PC-3 (cell line): ENCODE measurements around the gene CCSER2. TPM values are rescaled to one million over a fixed set of nuclear protein-coding genes. Genes with fewer than 3 reads are reported as not detected.

Experiments used
- ATAC-seq: fragments of 200-7000 bp; cut with Tn5 transposase; 2 replicates; pipeline ENCODE4 v1.9.1; 2020; ENCODE audit warnings: mild to moderate bottlenecking, moderate library complexity
- BruUV-seq: library from RNA; stranded (reverse); fragments of 400-500 nt; replicated peaks from 2 replicates; lab custom pipeline; 2021; lab: Mats Ljungman, UMichigan
- CTCF ChIA-PET: fragments of 300-600 bp; sonication (Branson Sonifier 250); formaldehyde crosslinking; loops from one replicate; lab custom pipeline; 2022; ENCODE audit warnings: antibody characterized with exemption; lab: Charles Lee
- POLR2A ChIA-PET: fragments of 300-600 bp; sonication (Branson Sonifier 250); formaldehyde crosslinking; loops from one replicate; lab custom pipeline; 2022; ENCODE audit warnings: antibody characterized with exemption; ENCODE audit not compliant: unreplicated experiment; lab: Charles Lee
- DNase-seq: peaks from one replicate; pipeline ENCODE4 v3.0.0-alpha.2; 2015
- H2AFZ ChIP-seq: fragments of 300-600 bp; sonication (generic); 2 replicates; pipeline ENCODE4 v1.6.0; 2016; ENCODE audit warnings: antibody characterized with exemption, low read length
- H3F3A ChIP-seq: fragments of 300-600 bp; sonication (generic); one replicate; pipeline ENCODE4 v1.6.0; 2017; ENCODE audit warnings: antibody characterized with exemption, low read length, control low read depth, mild to moderate bottlenecking; ENCODE audit not compliant: unreplicated experiment
- H3K27ac ChIP-seq: fragments of 300-600 bp; sonication (generic); 2 replicates; pipeline ENCODE4 v1.5.1; 2016; ENCODE audit warnings: mild to moderate bottlenecking, low read length
- H3K27me3 ChIP-seq: fragments of 300-600 bp; sonication (generic); 2 replicates; pipeline ENCODE4 v1.6.1; 2016; ENCODE audit warnings: low read length, mixed read lengths
- H3K36me3 ChIP-seq: fragments of 300-600 bp; sonication (generic); 2 replicates; pipeline ENCODE4 v1.6.1; 2016; ENCODE audit warnings: low read depth, mixed run types, low read length, mixed read lengths
- H3K4me1 ChIP-seq: fragments of 300-600 bp; sonication (generic); 2 replicates; pipeline ENCODE4 v1.5.1; 2016; ENCODE audit warnings: low read length; ENCODE audit not compliant: insufficient read depth
- H3K4me2 ChIP-seq: fragments of 300-600 bp; sonication (generic); 2 replicates; pipeline ENCODE4 v1.6.0; 2016; ENCODE audit warnings: low read length
- H3K4me3 ChIP-seq: fragments of 300-600 bp; sonication (generic); 2 replicates; pipeline ENCODE4 v1.5.1; 2016; ENCODE audit warnings: mild to moderate bottlenecking, low read length, mixed read lengths
- H3K79me2 ChIP-seq: fragments of 300-600 bp; sonication (generic); 2 replicates; pipeline ENCODE4 v1.6.1; 2017; ENCODE audit warnings: low read length, mixed read lengths
- H3K9ac ChIP-seq: fragments of 300-600 bp; sonication (generic); 2 replicates; pipeline ENCODE4 v1.6.0; 2016; ENCODE audit warnings: mild to moderate bottlenecking, low read length
- H3K9me2 ChIP-seq: fragments of 300-600 bp; sonication (generic); replicated peaks from 2 replicates; pipeline ENCODE4 v1.6.1; 2016; ENCODE audit warnings: mixed run types, low read length, mixed read lengths
- H3K9me3 ChIP-seq: fragments of 300-600 bp; sonication (generic); 2 replicates; pipeline ENCODE4 v1.6.1; 2016; ENCODE audit warnings: low read length, mixed read lengths
- H4K20me1 ChIP-seq: fragments of 300-600 bp; sonication (generic); 2 replicates; pipeline ENCODE4 v1.6.1; 2016; ENCODE audit warnings: low read length, mixed read lengths
- CTCF ChIP-seq: fragments of 300-600 bp; sonication (generic); conservative IDR thresholded peaks from 2 replicates; pipeline ENCODE4 v1.5.1; 2017; ENCODE audit warnings: antibody characterized with exemption, low read depth, mild to moderate bottlenecking, low read length
- EZH2 ChIP-seq: fragments of 300-600 bp; sonication (generic); IDR thresholded peaks from one replicate; pipeline ENCODE4 v1.6.1; 2017; ENCODE audit warnings: antibody characterized with exemption, mild to moderate bottlenecking, low read length; ENCODE audit not compliant: unreplicated experiment
- EZH2phosphoT487 ChIP-seq: fragments of 300-600 bp; sonication (generic); IDR thresholded peaks from 2 replicates; pipeline ENCODE4 v1.6.1; 2018; ENCODE audit warnings: mild to moderate bottlenecking, antibody characterized with exemption, low read length, borderline replicate concordance
- intact Hi-C: fragments of 100-400 bp; cut with micrococcal nuclease; formaldehyde crosslinking; loops from 2 replicates; pipeline ENCODE4 v1.9.0; 2023
- total RNA-seq: library from RNA; depleted of rRNA; stranded (reverse); fragments of >200 nt; gene quantifications from 2 replicates; pipeline ENCODE4 v1.2.3, GENCODE V29; 2014

The CCSER2 gene
- total RNA-seq, 1 experiment from 2014 or later: 10.2 TPM

GRCh38 chr10:84415539-84416244, 87.3 kb downstream of the CCSER2 start:
- no TSS peak for BruUV-seq
- no peak overlapping the region for H3K4me2 ChIP-seq
- no peak overlapping the region for H2AFZ ChIP-seq
- H3F3A ChIP-seq: no peaks in the 10 kb centered on the region
- H4K20me1 ChIP-seq: no peaks in the 10 kb centered on the region
- POLR2A ChIA-PET: no interaction called here
- H3K4me1 ChIP-seq: no peaks in the 10 kb centered on the region
- CTCF ChIA-PET: no interaction called here
- no peak overlapping the region for H3K27ac ChIP-seq
- H3K27me3 ChIP-seq: no peaks in the 10 kb centered on the region
- no peak for TF ChIP-seq CTCF
- TF ChIP-seq EZH2phosphoT487: no peak
- no peak for TF ChIP-seq EZH2
- intact Hi-C loops: no loop called here
- H3K9me3 ChIP-seq: no peaks in the 10 kb centered on the region
- DNase-seq (peak; percentile 4), ATAC-seq (no peak)
- no peaks in the 10 kb centered on the region for H3K9me2 ChIP-seq
- no peak overlapping the region for H3K9ac ChIP-seq
- H3K36me3 ChIP-seq: no peaks in the 10 kb centered on the region
- no peak overlapping the region for H3K4me3 ChIP-seq
- no peaks in the 10 kb centered on the region for H3K79me2 ChIP-seq

- Histone ChIP-seq H2AFZ (no peak overlapping the region), H3K36me3 (no peaks in the 10 kb centered on the region; the same call in 1 of the 2 replicates), H3K4me2 (no peak overlapping the region), H3K9ac (no peak overlapping the region), H3K27me3 (no peaks in the 10 kb centered on the region), H3K79me2 (no peaks in the 10 kb centered on the region), H3K4me1 (no peaks in the 10 kb centered on the region), H4K20me1 (no peaks in the 10 kb centered on the region), H3K9me3 (no peaks in the 10 kb centered on the region), H3K9me2 (no peaks in the 10 kb centered on the region), H3K27ac (no peak overlapping the region), H3F3A (no peaks in the 10 kb centered on the region), H3K4me3 (no peak overlapping the region)
- POLR2A ChIA-PET: no interaction called here
- CTCF ChIA-PET: no interaction called here
- intact Hi-C loops: no loop called here
- no TSS peak for BruUV-seq
- TF ChIP-seq CTCF: no peak
- TF ChIP-seq EZH2phosphoT487: no peak
- TF ChIP-seq EZH2: no peak
- no peak for DNase-seq
- ATAC-seq: no peak
Measured at GRCh38 chr10:84416245-84416555, 87.8 kb downstream of the CCSER2 start.

- ATAC-seq (no peak), DNase-seq (no peak)
- H3K36me3 ChIP-seq: no peaks in the 10 kb centered on the region; the same call in 1 of the 2 replicates
- ChIA-PET CTCF (interaction anchor here (0.6 kb wide), 1 partner anchor 263 kb away, joined by 4 read pairs; no protein-coding TSS in a partner anchor), POLR2A (interaction anchor here (0.7 kb wide), 1 partner anchor 74 kb away, joined by 24 read pairs; no protein-coding TSS in a partner anchor)
- intact Hi-C loops: loop anchor here (1.0 to 5.0 kb wide), 2 partner anchors 48 to 99 kb away; no protein-coding TSS in a partner anchor
- H3K27me3 ChIP-seq: no peaks in the 10 kb centered on the region
- BruUV-seq: no TSS peak
- H3K4me2 ChIP-seq: no peak overlapping the region
- H4K20me1 ChIP-seq: no peaks in the 10 kb centered on the region
- H3K9ac ChIP-seq: no peak overlapping the region
- H2AFZ ChIP-seq: no peak overlapping the region
- 0 out of 2 replicates have a peak, but pooled peaks cover 3% of the 10 kb centered on the region for H3K79me2 ChIP-seq
- peaks cover 28% of the 10 kb centered on the region for H3K4me1 ChIP-seq
- H3K9me3 ChIP-seq: no peaks in the 10 kb centered on the region
- no peaks in the 10 kb centered on the region for H3F3A ChIP-seq
- H3K4me3 ChIP-seq: no peak overlapping the region
- H3K27ac ChIP-seq: peak overlapping the region; percentile 80
- H3K9me2 ChIP-seq: no peaks in the 10 kb centered on the region
- TF ChIP-seq EZH2: no peak
Measured at GRCh38 chr10:84423719-84424118, 95.3 kb downstream of the CCSER2 start.
